AG08395 (cell line): ENCODE results near the gene CAMK2A.
"Not testable (repeated sequence)": the region's sequence is repeated elsewhere in the genome, so short reads cannot be mapped to it uniquely, and the experiment has no call there.

Experiments
- DNase-seq: peaks from one replicate; pipeline ENCODE4 v3.0.0; 2012; ENCODE audit warnings: mixed read lengths, low spot score

Gene CAMK2A

DNA sequence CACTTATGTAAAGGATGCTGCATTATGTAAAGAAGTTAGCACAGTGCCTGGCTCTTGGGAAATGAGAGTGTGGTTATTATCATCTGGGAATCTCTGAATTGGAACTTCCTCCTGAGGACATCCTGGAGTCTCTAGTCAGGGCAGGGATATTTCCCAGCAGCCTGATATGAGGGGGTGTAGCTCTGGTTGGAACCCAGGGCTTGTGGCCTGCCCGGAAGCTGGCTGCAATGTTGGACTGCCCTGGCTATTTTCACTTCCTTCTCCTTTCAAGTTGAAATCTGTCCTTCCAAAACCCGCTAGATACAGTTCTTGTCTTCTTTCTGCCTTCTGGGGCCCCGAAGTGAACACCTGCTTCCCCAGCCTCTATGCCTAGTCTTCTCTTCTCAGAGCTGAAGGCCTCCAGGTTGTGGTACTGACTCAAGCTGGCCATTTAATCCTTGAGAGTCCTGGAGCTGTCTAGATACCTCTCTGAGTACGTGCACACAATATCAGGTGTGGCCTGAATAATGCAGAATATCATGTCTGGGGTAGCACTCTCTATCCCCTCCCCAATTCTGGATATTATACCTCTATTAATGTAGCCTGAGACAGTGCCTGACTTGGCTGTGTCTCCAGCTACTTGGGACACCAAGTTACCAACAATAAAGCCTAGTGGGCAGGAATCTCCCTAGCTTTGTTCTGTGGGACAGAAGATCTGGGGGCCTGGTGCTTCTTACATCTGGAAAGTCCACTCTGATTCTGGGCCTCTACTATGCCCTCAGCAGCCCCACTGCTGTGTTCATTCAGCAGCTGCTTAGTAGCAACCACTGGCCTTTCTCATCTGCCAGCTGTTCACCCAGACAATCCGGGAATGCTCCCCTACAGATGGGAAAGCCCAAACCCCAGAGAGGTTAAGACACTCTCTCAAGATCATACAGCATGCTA, 54.7 kb downstream of the CAMK2A start:
- DNase-seq = no peak

DNA sequence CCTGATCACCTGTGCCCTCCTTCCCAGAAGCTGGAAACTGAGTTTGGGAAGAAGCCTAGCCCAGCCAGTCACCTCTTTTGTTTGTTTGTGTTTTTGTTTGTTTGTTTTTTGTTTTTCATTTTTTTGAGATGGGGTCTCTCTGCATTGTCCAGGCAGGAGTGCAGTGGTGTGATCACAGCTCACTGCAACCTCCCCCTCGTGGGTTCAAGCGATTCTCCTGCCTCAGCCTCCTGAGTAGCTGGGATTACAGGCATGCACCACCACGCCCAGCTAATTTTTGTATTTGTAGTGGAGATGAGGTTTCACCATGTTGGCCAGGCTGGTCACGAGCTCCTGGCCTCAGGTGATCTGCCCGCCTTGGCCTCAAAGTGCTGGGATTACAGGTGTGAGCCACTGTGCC, 55.9 kb downstream of the CAMK2A start:
- DNase-seq = not testable (repeated sequence)

DNA sequence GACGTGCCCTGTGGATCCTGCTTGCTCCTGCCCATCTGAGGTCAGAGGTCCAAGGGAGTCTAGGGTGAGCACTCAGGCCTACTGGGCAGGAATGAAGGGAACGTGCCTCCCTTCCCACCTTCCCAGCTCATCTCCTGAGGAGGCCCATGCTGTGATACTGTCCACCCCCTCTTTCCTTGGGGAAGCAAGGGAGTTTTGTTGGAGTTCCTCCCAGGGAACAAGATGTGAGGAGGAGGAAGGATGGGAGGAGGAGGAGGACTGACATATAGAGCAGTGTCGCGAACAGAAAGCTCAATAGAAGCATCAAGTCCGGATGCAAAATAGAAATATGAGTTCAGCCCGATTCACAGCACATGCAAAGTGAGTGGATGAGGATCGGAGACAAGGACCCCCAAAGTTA, 58.7 kb downstream of the CAMK2A start:
- DNase-seq = no peak

- no peak for DNase-seq
Measured at GRCh38 chr5:150229571-150229970, 60.0 kb downstream of the CAMK2A start.

GRCh38 chr5:150227606-150228273, 61.8 kb downstream of the CAMK2A start:
- peak; percentile 54 for DNase-seq

DNA sequence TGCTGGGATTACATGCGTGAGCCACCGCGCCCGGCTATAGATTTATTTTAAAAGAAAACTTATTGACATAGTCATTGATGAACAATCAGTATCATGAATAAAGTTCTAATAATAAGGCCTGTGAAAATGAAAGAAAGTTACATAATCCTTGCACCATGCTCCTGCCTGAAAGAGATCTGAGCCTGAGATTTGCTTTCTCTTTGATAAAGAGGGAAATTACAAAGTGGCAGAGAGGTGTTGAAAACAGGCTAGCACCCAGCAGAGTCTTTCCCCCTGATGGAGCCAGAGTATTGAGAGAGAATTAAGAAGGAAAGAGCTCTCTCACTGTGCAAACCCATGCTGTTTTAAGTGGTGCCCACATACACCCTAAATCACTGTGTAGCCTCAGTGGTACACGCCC, 62.5 kb downstream of the CAMK2A start:
- DNase-seq = no peak

GRCh38 chr5:150224483-150225027, 65.0 kb downstream of the CAMK2A start:
- DNase-seq = no peak

DNA sequence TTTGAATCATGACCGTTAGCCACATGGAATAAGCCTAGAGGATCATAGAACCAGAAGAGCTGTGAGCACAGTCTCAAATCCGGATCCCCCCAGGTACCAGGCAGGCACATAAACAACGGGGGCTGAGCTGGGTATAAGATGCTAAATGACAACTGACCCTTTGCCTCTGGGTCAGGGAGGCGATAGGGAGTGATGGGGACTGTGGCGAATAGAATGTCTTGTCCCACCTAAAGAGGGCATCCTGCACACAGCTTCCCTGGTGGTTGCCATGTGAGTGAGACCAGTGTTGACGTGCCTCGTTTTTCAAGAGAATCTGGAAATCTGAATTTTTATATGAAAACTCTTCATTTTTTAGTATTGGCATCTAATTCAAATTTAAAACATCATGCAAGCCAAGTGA, 66.1 kb downstream of the CAMK2A start:
- no peak for DNase-seq

DNA sequence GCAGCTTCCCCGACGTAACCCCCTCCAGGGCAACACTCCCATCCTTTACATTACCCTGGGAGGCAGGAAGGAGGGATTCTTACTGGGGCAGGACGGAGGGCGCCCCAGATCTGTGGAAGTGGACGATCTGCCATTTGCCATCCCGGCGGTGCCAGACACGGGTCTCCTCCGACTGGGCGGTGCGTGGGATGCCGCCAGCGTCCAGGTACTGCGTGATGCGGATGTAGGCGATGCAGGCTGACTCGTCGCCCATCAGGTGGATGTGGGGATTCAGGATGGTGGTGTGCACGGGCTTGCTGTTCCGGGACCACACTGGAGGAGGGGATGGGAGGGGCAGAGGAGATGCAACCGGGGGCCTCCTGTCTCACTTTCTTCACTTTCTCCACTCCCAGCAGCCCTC, 66.7 kb downstream of the CAMK2A start:
- no peak for DNase-seq

GRCh38 chr5:150221471-150221870, 68.1 kb downstream of the CAMK2A start:
- no peak for DNase-seq

DNA sequence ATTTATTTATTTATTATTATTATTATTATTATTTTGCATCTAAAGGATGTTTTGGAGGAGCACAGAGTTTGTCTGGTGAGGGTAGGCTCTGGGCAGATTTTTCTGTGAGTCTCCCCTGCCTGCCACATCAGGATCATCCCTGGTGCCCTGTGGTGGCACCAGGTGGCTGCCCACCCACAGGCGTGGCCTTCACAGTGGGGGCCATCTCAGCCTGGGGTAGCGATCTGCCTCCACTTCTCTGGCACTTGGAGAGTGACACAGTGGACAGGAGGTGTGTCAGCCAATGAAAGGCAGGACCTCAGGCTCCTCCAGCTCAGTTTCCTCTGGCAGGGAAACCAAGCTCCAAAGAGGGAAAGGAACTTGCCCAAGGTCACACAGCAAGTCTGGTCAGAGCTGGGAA, 69.7 kb downstream of the CAMK2A start:
- no peak for DNase-seq

- DNase-seq = peak; percentile 28
Measured at GRCh38 chr5:150219142-150219541, 70.4 kb downstream of the CAMK2A start.

DNA sequence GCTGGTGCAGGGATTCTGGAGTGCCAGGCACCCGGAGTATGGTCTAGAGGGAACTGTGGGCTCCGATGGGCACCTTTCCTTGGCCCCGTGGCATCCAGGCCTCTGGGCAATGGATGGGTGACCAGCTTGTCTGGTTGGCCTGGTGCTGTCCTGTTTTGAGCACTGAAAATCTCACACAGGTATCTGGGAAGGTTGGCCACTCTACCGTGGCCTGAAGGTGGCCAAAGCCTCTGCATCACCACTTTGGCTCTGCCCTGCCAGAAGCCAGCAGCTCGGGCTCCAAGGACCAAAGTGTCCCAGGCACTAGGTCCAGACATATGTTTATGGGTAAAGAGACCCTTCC, 70.9 kb downstream of the CAMK2A start:
- DNase-seq = no peak

GRCh38 chr5:150217873-150218692, 71.5 kb downstream of the CAMK2A start:
- peak; percentile 89 for DNase-seq

DNA sequence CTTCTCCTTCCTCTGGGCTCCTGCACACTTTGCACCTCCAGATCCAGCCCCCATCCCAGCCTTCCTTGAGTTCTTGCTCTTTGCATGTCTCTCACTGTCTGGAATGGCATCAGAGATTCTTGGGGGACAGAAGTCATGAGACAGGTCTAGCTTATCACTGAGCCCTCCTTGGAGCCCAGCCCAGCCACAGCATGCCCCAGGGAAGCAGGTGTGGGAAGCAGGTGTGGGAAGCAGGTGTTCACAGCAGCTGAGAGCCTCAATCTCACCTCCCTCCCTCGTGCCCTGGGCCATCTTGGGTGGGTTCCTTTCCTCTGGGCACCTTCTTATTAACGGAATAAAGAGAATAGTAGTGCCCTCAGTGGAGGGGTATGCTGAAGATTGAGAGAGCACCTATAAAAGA, 72.5 kb downstream of the CAMK2A start:
- no peak for DNase-seq

DNA sequence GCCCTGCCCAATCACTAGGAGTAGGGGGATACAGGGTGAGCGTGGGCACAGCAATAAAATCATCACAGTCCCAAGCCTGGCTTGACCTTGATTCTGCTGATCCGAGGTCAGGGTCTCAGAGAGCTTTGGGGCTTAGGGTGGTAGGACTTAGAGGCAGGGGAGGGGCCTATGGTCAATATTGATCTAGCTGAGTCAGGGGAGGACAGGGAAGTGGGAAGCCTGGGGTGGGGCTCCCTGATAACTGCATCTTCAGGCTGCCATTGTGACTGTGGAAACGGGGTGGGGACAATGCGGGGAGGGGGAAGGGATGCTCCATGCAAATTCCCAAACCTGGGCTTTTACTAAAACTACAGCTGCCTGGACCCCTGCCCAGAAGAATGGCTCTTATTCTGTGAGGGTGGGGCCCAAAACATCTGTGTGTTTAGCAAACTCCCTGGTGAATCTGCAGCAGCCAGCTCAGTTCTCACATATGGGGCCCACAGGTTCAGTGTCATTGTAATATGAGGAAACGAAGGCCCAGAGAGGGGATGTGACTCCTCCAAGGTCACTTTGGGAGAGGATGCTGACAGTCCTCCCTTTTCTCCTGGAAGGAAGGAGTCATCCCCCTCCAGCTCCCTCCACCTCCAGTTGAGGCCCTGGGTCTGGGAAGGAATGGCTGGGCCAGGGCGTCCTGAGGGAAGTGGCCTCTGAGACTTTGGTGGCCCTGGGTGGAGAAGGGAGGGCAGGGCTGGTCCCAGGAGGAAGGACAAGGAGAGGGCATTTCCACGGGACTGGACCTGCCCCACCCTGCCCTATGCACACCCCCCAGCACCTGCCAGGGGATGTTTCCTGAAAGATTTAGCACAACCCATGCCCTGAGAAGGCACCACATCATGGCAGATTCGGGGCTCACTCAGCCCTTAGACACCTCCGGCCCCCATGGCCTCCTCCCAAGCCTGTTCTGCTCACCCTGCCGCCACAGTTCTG, 73.3 kb downstream of the CAMK2A start:
- no peak for DNase-seq

- peak; percentile 70 for DNase-seq
Measured at GRCh38 chr5:150214289-150214688, 75.3 kb downstream of the CAMK2A start.

DNA sequence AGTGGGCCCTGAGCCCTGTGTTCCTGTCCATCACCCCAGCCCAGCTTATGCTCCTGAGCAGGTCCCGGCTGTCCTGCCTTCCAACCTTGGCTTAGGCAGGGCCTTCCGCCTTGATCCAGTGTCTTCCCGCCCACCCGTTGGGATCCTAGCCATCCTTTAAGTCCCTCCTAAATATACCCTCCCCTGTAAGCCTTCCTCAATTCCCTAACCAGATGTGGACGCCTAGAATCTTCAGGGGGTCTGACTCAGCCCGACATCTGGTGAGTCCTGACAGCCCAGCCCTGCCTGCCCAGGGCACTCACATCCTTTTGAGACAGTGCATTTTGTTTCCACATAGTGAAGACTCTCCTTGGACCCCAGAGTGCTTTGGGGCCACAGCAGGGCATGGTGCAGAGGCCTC, 76.0 kb downstream of the CAMK2A start:
- DNase-seq = peak; percentile 65

GRCh38 chr5:150211156-150212030, 78.2 kb downstream of the CAMK2A start:
- DNase-seq = no peak

DNA sequence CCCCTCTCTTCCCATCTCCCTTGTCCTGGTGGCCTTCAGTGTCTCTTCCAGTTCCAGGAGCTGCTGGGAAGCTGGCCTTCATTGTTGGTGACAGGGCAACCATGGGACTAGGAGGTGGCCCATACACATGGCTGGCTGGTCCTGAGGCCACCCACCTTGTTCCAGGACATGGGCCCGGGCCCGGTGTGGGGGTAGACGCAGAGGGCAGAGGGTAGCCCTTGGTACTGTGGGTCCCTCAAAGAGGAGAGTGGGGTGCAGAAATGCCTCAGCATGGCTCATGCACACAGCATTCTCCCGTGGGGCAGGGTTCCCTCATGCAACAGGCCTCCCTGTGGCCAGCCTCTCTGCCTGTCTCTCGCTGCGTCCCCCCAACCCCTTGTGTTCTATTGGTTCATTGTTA, 78.9 kb downstream of the CAMK2A start:
- no peak for DNase-seq
